ENCODE measurements around the gene ZDHHC14. TPM values are rescaled to one million over a fixed set of nuclear protein-coding genes. Genes with fewer than 3 reads are reported as not detected.

ZDHHC14 gene
- total RNA-seq, 1 donor from 2014 or later: 1.1 TPM

DNA sequence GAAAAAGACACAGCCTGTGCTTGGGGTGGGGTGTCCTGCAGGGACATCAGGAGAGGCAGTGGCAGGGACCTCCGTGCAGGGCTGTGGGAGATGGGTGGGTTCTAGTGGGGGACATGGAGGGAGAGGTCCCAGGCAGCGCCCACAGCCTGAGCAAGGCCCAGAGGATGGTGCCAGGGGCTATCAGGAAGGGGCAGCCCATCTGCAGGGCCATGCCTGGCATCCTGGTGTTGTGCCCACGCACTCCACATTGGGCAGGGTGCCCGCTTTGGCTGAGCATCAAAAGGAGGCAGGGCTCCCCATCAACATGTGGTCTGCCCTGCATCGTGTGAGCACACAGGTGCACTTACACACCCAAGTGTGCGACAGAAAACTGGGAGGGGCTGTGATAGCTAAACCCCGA, 257.8 kb downstream of the ZDHHC14 start:
- DNase-seq (ENCODE audit: low read depth): no peak

DNA sequence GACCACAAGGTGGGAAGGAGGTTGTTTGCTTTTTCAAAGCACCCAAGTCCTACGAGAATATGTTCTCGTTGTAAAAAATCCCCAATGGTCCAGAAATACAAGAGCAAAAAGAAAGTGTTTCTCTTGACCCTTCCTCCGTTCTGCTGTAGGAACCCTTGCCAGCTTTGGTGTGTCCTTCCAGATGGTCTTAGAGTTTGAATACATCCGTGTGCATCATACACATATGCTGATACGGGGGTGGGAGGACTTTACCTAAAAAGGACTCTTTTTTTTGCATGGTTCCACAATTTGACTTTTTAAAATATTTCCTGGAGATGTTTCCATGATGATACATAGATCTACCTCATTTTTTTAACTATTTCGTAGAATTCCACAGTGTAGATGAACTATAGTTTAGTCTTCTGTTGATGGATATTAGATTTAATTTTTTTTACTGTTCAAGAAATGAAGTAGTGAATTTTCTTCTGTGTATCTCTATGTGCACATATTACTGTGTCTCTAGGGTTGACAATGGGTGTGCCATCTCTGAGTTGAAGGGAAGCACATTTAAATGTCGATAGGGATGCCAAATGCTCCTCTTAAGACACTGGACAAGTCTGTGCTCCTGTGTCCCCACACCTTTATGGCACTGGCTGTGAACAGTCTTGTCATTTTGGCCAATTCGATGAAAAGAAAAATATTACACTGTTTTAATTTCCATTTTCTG, 259.9 kb downstream of the ZDHHC14 start:
- DNase-seq (ENCODE audit: low read depth): no peak

GRCh38 chr6:157641837-157642236, 260.8 kb downstream of the ZDHHC14 start:
- DNase-seq (ENCODE audit: low read depth): no peak

- DNase-seq (ENCODE audit: low read depth): no peak
These were observed 261.7 kb downstream of the ZDHHC14 start for GRCh38 chr6:157642736-157643135.

DNA sequence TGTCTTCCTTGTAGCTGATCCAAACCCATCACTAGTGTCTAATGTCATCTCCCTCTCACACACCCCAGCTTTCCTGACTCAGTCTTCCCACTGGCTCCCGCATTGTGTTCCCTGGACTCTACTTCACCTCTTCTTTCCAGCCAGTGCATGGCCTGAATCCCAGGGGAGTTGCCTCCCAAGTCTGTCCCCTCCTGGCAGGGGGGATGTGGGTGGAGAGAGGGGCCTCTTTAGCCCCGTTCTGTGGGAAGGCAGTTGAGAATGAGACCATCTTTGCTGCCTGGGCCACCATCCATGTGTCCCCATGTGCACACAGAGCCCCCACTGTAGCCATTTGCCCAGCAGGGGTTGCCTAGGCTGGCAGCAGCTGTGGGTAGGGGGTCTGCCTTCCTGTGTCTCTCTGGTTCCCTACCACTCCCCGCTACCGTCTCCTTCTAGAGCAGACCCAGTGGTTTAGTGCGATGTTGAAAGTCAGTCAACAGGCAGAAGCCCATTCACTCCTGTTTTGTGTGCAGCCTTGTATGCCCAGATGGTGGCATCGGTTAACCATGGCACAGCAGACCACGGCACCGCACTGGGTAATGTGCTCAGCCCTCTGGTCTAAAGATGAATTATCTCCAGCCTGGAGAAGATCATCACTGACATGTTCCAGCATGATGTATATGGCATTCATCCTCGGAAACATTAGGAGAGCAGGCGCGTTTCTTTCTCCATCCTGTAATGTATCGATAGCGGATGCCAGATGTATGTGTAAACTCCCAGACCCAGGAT, 263.2 kb downstream of the ZDHHC14 start:
- peak; percentile 51 for DNase-seq (ENCODE audit: low read depth)

DNA sequence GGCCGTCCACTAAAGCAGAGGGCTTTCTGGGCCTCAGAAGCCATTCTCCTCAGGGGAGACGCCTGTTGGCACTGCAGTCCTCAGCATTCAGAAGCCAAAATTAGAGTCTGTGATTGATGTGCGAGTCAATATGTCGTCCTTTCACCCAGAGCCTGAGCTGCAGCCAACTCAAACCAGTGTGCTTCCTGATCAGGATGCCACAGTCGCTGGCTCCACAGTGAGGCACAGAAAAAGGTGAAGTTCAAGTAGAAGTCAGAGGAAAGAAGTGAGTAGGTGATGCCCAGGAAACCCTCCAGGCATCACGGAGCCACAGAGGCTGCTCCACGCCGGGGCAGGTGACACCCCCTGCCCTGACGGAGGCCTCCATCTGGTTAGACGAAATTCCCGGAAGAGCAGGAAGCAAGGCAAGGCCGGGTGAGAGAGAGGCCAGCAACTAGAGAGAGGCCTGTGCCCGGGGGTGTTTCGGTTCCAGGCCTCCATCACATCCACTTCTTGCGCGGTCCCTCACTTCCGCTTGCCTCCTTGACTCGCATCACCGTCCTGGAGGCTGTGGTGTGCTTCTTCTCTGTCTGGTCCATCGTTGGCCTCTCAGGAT, 264.3 kb downstream of the ZDHHC14 start:
- DNase-seq (ENCODE audit: low read depth): no peak

DNA sequence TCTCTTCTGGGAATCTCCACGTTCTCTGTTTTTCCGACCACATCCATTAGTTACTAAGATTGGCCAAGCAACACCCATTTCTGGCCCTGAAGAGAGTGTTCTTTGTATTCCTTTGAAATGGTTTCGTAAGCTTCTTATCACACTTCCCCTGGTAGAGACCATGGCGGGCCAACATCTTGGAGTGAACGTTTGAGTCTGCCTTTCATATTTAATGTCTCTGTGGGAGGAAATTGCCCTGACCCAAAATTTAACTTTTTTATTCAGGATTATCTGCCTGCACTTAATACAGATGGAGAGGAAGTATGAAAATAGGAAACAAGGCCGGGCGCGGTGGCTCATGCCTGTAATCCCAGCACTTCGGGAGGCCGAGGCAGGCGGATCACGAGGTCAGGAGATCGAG, 265.0 kb downstream of the ZDHHC14 start:
- no peak for DNase-seq (ENCODE audit: low read depth)

- DNase-seq (ENCODE audit: low read depth): no peak
These were observed 266.4 kb downstream of the ZDHHC14 start for GRCh38 chr6:157647261-157647915.

GRCh38 chr6:157648561-157648960, 267.6 kb downstream of the ZDHHC14 start:
- no peak for DNase-seq (ENCODE audit: low read depth)

- DNase-seq (ENCODE audit: low read depth): no peak
These were observed 268.6 kb downstream of the ZDHHC14 start for GRCh38 chr6:157649311-157650260.

DNA sequence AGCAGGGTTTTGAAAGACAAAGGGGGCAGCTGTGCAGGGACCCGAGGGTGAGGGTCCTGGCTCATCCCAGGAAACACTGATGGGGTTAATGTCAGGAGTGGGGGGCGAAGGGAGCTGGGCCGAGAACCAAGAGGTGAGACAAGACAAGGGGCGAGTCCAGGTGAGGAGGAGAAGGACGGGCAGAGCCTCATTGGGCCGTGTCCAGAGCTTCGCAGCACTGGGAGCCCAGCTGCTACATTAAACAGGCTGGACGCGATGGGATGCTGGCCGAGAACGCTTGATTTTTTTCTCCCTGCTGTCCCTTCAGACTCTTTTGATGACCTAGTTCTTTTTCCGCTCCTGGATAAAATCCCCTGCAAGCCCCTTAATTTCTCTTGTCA, 269.3 kb downstream of the ZDHHC14 start:
- DNase-seq (ENCODE audit: low read depth): no peak

GRCh38 chr6:157650801-157651200, 269.8 kb downstream of the ZDHHC14 start:
- DNase-seq (ENCODE audit: low read depth): no peak

DNA sequence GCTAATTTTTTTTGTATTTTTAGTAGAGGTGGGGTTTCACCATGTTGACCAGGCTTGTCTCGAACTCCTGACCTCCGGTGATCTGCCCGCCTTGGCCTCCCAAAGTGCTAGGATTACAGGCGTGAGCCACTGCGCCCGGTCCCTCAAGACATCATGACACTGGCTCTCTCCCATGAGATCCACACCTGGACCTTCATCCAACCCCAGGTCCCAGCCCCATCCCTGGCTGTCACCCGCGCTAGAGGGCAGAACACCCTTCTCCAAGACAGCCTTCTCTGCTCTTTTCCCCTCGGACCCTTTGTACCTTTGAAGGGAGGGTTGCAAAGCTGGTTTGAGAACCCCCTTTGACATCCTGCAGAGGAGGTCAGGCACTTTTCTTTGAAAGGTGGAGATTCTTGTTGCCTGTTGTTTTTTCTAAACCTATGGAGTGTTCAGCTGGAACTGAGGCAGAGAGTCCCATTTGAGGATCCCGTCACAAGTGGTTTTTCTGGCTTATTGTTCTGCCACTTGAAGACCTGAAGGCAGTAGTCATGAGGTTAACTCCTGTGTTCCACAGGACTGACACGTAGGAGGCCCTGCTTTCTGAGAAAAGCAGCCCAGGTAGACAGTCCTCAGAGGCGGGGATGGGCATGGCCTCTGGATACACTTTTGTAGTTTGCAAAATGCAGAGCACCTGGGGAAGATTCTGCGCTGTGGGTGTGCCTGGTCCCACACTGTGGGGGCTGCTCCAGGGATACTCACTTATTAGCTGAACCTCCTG, 270.9 kb downstream of the ZDHHC14 start:
- DNase-seq (ENCODE audit: low read depth): no peak

DNA sequence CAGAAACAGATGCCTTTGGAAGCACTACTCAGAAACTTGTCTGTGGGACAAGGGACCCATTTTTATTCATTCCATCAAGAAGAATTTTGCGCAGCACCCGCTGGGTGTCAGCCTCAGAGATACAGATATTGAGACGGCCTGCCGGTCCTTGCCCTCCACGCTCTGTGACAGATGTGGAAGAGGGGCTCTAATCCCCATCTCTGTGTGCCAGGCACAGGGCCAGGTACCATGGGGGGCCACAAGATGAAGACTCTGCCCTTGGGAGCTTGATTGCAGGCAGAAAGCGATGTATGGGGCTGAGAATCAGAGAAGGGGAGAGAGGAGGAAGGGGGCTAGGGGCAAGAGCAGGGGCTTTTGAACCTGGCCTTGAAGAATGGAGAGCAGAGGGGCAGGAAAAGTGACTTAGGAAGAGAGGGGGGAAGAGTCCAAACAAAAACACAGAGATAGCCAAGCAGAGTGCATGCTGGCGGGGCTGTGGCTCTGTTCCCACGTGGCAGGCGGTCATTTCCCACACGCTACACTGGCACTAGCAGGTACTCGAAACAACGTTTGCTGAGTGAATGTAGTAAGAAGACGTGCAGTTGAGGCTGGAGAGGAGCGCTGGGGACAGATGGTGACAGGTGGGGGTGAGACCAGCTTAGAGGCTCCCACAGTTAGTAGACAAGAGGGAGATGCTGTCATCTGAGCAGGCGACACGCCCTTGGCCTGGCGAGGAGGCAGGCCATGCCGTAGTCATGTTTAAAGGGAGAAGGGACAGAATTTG, 271.8 kb downstream of the ZDHHC14 start:
- DNase-seq (ENCODE audit: low read depth): no peak

DNA sequence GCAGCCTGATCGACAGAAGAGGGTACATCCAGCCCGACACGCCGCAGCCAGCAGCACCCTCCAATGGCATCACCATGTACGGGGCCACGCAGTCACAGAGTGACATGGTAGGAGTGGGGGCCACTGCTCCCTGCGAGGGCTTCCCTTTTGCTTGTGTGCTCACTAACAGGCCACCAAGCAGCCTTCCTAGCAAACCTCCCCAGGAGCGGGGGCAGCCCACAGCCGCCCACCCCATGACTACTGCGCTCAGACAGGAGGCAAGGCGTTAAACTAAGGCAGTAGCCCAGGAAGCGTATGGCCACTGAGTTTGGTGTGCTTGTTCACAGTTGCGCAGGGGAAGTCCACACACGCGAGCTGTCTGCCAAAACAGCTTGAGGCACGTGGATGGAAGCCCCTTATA, 272.5 kb downstream of the ZDHHC14 start:
- DNase-seq (ENCODE audit: low read depth): no peak

GRCh38 chr6:157655139-157655538, 274.1 kb downstream of the ZDHHC14 start:
- DNase-seq (ENCODE audit: low read depth): no peak

- peak; percentile 79 for DNase-seq (ENCODE audit: low read depth)
These were observed 275.5 kb downstream of the ZDHHC14 start for GRCh38 chr6:157656437-157656997.

DNA sequence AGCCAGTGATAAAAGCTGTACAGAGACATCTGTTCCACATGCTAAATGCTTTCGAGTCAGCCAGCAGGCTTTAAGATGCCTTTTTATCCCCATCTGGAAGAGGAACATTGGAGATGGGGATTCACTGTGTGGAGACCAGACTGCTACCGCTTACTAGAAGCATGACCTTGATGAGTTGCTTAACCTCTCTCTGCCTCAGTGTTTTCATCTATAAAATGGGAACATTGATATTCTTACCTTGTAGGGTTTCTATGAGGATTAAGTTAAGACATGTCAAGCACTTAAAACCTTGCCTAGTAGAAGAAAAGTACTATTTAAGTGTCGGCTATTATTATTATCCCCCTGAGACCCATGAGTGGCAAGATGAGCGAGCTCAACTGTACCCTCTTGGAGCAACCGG, 276.8 kb downstream of the ZDHHC14 start:
- no peak for DNase-seq (ENCODE audit: low read depth)

DNA sequence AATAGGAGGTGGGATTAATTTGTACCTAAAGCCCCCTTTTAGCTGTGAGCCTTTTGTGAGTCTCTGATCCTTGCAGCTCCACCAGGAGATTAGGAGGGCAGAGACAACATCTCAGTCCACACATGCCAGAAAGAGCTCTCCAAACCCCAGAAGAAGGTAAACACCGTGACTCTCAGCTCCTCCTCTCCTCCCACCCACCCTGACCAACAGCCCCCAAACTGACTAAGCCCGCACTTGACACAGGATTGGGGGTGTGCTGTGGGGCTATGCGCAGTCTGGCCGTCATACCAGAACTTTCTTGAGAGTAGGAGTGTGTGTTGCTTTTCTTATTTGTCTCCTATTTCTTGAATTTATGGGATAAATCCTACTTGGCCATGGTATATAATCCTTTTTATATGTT, 277.3 kb downstream of the ZDHHC14 start:
- no peak for DNase-seq (ENCODE audit: low read depth)
